Fibroblast of villous mesenchyme (primary cell): ENCODE results near the gene FAM184B. TPM values are rescaled to one million over a fixed set of nuclear protein-coding genes. Genes with fewer than 3 reads are reported as not detected.

Source experiments
- DNase-seq: peaks from one replicate; pipeline ENCODE4 v3.0.0-alpha.2; 2010; ENCODE audit warnings: low read depth
- H3K4me3 ChIP-seq: 2 replicates; pipeline ENCODE4 v1.5.1; 2011; ENCODE audit warnings: low read depth, mild to moderate bottlenecking, low read length
- total RNA-seq: library from RNA; depleted of rRNA; stranded (reverse); fragments of >200 nt; gene quantifications from 2 replicates; pipeline ENCODE4 v1.2.3, GENCODE V29; 2012
- TF ChIP-seq, protein P1 (sequence below): IDR thresholded peaks from 2 replicates; pipeline ENCODE4 v1.5.1; 2012; ENCODE audit warnings: low read depth, mild to moderate bottlenecking, low read length; ENCODE audit not compliant: insufficient read depth

FAM184B gene
- under 0.01 TPM in 1 of 2 replicates, not detected in the other for total RNA-seq

DNA sequence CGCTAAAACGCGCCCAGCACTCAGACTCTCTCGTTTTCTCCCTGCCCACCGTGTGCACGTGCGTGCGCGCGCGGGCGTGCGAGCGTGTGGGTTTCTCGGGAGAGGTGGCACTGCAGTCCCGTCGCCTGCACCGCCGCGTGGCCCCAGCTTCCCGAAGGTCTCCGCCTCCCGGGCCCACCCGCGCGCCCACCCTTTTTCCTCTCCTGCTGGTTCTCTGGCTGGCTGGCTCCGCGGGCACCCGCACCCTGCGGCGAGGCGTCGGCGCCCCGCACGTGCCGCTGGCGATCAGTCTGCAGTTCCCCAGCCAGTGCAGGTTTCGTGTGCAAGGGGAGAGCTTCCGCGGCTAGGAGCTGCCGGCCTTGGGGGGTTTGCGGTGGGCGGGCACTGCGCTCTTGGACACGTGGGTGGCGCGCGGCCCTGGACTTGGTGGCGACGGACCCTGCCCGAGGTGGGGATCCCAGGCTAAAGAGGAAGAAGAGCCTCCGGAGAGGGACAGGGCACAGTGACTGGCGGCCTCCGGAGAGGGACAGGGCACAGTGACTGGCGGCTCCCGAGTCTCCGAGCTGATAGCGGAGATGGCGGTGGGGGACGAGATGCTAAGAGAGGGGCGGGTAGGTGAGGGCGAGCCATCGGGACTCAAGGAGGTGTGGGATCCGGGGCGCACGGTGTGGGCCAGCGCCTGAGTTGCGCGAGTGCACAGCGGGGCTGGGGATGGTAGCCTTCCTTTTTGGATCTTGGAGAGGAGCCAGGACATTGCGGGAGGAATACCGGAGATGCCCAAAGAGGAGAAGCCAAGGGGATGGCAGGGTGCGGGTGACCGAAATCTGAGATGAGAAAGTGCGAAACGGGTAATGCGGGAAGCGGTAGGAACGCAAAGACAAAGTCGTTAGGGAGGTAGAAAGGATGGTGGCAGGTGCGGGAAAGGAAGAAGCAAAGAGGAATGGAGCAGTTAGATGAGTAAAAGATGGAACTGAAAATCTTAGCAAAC lies at the start of gene FAM184B:
TSS of gene FAM184B (minus strand) at position 322 of the 988 bp plus-strand sequence. CDS start 322 bp downstream, outside the sequence.
- TF ChIP-seq, protein P1, sequence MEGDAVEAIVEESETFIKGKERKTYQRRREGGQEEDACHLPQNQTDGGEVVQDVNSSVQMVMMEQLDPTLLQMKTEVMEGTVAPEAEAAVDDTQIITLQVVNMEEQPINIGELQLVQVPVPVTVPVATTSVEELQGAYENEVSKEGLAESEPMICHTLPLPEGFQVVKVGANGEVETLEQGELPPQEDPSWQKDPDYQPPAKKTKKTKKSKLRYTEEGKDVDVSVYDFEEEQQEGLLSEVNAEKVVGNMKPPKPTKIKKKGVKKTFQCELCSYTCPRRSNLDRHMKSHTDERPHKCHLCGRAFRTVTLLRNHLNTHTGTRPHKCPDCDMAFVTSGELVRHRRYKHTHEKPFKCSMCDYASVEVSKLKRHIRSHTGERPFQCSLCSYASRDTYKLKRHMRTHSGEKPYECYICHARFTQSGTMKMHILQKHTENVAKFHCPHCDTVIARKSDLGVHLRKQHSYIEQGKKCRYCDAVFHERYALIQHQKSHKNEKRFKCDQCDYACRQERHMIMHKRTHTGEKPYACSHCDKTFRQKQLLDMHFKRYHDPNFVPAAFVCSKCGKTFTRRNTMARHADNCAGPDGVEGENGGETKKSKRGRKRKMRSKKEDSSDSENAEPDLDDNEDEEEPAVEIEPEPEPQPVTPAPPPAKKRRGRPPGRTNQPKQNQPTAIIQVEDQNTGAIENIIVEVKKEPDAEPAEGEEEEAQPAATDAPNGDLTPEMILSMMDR = no peak
- peak within 1 kb of the TSS; percentile 45 for H3K4me3 ChIP-seq
- no peak for DNase-seq

DNA sequence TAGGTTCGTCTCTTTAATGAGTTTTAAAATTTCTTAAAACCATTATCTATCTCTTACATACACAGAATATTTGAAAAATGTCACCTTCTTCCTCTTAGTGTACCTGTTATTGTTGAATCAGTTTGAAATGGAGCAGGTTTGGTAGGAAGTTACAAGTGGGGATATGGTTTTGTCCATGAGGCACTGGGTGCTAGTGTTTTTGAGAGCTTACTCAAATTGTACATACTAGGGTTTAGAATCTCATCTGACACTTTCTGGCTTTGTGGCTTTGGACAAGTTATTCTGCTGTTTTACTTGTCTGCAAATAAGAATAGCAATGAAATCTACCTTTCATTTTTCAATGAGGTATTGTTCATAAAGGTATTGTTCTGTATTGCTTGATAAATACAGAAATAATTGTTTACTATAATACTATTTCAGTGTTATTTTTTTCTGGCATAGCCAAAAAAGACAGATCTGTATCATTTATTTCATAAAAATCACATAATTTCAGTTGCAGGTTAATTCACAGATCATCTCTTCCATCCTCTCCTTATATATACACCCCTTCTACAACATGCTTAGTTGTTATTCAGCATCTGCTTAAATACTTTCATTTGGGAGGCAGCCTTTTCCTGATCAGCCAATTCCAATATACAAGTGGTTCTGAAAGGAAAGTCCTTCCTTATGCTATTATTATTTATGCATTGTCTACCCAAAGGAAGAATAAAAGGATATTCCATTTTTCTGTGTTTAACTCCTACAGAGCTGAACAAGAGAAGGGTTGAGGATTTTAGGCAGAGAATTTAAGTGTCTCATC lies 42.6 kb upstream of the FAM184B start:
- TF ChIP-seq, protein P1 = no peak
- DNase-seq = no peak
- no peak overlapping the region for H3K4me3 ChIP-seq

DNA sequence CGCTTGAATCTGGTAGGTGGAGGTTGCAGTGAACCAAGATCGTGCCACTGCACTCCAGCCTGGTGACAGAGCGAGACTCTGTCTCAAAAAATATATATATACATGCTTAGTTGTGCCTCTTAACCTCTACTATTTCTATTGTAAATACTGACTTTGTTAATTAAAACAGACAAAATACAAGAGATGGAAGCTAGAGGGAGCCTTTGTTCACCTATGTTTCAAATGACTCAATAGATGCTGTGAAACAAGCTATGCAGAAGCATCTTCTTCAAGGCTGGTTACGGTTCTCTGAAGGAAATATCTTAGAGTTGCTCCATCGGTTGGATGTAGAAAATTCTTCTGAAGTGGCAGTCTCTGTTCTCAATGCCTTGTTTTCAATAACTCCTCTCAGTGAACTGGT lies 35.6 kb upstream of the FAM184B start:
- DNase-seq = peak; percentile 81
- H3K4me3 ChIP-seq = no peak overlapping the region
- TF ChIP-seq, protein P1 = peak; percentile 64

DNA sequence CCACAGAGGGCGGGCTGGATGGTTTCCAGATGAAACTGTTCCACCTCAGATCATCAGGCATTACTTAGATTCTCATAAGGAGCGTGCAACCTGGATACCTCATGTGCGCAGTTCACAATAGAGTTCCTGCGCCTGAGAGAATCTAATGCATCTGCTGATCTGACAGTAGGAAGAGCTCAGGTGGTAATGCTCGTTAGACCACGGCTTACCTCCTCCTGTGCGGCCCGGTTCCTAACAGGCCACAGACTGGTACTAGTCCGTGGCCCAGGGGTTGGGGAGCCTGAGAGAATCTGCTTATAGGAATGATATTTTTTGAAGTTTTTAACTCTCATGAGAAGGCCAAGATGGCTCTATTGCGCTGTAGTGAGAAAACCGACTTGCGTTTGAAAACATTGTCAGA lies 34.7 kb upstream of the FAM184B start:
- DNase-seq = no peak
- H3K4me3 ChIP-seq = no peak overlapping the region
- TF ChIP-seq, protein P1 = no peak

DNA sequence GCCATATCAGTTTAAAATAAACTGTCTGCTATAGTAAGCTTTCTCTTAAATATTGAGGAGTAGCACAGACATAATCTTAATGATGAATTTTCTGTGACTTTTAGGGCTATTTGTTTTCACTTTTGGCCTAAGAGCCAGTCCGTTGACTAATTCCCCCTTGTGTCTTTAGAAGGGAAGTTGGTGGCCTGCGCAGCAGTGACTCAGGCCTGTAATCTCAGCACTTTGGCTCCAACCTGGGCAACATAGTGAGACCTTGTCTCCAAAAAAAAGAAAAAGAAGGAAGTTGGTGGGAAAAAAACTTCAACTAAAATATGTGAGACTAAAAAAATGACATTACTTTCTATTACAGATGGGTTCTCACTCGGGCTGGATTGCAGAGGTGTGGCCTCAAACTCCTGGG lies 32.7 kb upstream of the FAM184B start:
- DNase-seq = peak; percentile 45
- H3K4me3 ChIP-seq = no peak overlapping the region
- TF ChIP-seq, protein P1 = no peak

DNA sequence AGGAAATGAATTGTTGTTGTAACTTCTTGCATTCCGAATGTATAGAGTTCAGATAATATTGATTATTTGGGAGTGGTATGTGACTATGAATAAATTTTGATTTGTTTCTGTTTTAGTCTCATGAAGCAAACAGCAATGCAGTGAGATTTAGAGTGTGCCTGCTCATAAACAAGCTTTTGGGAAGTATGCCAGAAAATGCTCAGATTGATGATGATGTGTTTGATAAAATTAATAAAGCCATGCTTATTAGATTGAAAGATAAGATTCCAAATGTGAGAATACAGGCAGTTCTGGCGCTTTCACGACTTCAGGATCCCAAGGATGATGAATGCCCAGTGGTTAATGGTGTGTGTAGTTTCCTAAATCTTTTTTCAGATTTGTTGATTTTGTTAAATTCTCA lies 31.4 kb upstream of the FAM184B start:
- no peak for DNase-seq
- H3K4me3 ChIP-seq = peak overlapping the region; percentile 89
- TF ChIP-seq, protein P1 = no peak
